Measurements from ENCODE around the gene CCL25.
"Not testable (repeated sequence)": the region's sequence is repeated elsewhere in the genome, so short reads cannot be mapped to it uniquely, and the experiment has no call there.

CCL25 gene, protein sequence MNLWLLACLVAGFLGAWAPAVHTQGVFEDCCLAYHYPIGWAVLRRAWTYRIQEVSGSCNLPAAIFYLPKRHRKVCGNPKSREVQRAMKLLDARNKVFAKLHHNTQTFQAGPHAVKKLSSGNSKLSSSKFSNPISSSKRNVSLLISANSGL

DNA sequence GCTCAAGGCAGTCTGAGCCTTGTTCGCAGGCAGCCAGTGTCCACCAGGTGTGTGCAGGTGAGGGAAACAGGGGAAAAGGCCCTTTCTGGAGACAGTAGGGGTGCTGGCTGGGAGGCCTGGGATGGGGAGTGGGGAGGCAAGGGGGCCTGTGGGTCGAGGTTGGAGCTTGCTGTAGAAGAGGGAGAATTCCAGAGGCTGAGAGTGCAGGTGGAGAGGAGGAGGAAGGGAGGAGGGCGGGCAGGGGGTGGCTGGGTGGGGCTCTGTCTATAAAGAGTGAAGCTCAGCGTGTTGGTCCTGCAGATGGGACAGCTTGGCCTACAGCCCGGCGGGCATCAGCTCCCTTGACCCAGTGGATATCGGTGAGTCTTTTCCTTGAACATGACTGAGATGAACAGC is at the start of gene CCL25:
Gene CCL25 (plus strand): TSS at position 297 of the 396 bp plus-strand sequence. CDS start 290 bp downstream, outside the sequence.
- DNase-seq (ENCODE audit: low read depth), result no peak

GRCh38 chr19:8004001-8004400 is 48.6 kb upstream of the CCL25 start:
- no peak for DNase-seq (ENCODE audit: low read depth)

DNA sequence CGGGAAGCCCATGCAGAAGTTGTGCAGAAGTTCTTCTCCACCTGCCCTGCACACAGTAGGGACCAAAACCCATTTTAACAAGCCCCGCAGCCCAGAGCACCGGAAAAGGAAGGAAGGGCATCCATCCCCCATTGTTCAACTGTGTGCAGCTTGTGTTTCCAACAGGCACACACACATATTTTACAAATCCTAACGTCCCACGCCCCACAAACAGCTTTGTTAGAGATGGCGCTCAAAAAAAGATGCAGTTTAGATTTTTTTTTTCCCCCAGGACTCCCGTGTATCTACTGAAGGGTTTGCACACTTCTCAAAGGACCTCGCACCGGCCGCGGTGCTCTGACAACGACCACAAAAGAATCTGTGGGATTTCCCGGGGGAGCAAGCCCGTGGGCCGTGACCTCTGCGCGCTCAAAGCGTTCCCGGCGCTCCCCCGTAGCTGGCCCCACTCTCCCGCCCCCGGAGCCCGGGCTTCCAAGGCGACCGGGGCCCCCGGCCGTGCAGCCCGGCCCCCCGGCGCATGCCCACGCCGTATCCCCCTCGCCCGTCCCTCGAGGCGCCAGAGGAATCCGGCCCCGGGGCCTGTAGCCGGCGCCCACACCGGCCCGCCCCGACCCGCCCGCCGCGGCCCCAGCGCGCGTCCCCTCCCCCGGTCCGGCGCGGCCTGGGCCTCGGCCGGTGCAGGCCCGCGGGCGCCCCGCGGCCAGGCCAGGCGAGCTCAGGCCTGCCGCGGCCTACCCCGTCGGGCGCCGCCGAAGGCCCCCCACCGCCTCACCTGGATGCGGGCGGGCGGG is 47.6 kb upstream of the CCL25 start:
- no peak for DNase-seq (ENCODE audit: low read depth)

DNA sequence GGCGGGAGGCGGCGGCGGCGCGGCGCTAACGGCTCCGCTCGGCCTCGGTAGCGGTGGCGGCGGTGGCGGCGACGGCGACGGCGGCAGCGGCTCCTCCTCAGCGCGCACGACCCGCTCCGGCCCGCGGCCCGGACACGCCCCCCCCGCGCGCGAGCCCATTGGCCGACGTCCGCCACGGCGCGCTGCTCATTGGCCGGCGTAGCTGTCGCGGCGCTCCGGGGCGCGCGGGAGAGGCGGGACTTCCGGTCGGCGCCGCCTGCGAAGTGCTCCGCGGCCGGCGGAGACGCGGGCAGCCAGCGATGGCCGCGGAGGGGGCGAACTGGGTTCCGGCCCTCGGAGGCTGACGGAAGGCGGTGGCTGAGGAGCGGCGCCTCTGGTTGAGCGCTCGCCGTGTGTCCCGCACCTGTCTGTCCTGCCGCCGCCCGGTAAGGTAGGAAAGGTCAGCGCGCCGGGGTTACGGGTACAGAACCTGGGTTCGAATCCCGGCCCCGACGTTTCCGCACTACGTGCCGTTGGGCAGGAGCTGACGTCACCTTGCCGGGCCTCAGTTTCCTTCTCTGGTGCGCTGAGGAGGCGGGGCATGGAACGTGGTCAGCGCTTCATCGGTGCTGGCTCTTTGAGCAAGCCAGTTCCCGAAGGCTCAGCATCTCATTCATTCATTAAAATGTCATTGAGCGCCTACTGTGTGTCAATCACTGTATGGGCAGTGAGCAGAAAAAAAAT is 46.9 kb upstream of the CCL25 start, which contains the start of gene ELAVL1:
Gene ELAVL1 (minus strand): TSS at position 108 of the 723 bp plus-strand sequence. CDS start 13,826 bp downstream, outside the sequence.
- peak; percentile 29 for DNase-seq (ENCODE audit: low read depth)

DNA sequence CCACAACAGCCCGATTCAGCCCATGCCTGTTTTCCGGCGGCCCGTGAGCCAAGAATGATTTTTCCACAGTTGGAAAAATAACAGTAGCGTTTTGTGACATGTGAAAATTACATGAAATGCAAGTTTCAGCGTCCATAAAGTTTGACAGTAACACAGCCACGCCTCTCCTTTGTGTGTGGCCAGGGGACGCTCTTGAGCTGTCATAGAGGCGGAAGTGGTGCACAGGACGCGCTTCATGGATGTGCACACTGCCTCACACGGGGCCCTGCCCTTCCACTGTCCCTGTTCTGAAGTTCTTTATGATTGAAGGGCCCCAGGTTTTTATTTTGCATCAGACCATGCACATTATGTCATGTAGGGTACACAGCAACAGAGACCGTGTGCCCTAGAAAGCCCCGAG is 34.8 kb upstream of the CCL25 start:
- DNase-seq (ENCODE audit: low read depth), result no peak

DNA sequence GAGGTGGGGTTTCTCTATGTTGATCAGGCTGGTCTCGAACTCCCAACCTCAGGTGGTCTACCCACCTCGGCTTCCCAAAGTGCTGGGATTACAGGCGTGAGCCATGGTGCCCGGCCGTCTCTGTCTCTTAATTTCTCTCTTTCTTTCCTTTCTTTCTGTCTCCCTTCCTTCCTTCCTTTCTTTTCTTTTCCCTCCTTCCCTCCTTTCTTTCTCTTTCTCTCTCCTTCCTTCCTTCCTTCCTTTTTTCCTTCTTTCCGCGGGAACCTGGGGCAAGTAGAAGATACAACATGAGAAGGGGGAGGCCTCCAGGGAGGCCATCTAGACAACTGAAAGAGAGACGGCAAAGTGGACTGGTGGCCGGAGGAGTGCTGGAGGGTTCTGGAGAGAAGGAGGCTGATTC is 31.9 kb upstream of the CCL25 start:
- DNase-seq (ENCODE audit: low read depth), result no peak

- no peak for DNase-seq (ENCODE audit: low read depth)
These were observed 31.2 kb upstream of the CCL25 start for GRCh38 chr19:8021374-8021773.

- DNase-seq (ENCODE audit: low read depth), result no peak
These were observed 30.3 kb upstream of the CCL25 start for GRCh38 chr19:8022275-8022674.

GRCh38 chr19:8023371-8023770 is 29.2 kb upstream of the CCL25 start:
- no peak for DNase-seq (ENCODE audit: low read depth)

DNA sequence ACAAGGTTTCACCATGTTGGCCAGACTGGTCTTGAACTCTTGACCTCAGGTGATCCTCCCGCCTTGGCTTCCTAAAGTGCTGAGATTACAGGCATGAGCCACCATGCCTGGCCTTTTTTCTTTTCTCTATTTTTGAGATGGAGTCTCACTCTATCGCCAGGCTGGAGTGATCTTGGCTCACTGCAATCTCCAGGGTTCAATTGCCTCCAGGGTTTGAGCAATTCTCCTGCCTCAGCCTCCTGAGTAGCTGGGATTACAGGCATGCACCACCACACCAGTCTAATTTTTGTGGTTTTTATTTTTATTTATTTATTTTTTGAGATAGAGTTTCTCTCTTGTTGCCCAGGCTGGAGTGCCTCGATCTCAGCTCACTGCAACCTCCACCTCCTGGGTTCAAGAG is 28.3 kb upstream of the CCL25 start:
- not testable (repeated sequence) for DNase-seq (ENCODE audit: low read depth)

DNA sequence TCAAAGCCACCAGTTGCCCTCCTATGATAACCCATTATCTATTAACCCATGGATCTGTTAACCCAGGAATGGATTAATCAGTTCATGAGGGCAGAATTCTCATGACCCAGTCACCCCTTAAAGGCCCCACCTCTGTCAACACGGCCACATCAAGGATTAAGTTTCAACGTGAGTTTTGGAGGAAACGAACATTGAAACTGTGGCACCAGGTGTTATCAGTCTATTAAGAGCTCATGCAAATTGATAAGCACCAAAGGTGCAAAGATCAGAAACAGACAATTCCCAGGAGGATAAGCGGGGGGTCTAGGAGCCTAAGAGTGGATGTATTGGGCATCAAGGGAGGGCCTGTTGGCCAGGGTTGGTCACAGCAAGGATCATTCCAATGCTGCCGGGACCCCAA is 27.2 kb upstream of the CCL25 start:
- DNase-seq (ENCODE audit: low read depth), result no peak

GRCh38 chr19:8028951-8029491 is 23.5 kb upstream of the CCL25 start:
- no peak for DNase-seq (ENCODE audit: low read depth)

DNA sequence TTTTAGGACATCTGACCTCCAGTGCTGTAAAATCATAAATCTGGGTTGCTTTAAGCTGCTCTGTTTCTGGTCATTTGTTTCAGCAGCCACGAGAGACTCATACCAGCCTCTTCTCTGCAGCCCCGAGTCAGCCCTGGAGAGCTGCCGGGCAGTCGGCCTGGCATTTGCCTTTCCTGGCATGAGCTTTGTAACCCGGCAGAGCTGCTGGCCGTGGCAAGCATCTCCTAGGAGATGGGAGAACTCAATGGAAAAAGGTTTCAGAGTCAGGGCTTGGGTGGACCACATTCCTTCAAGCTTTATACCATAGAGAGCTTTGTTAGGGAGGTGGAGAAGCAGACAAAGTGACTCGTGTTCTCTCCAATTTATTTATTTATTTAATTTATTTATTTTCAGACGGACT is 21.6 kb upstream of the CCL25 start:
- no peak for DNase-seq (ENCODE audit: low read depth)

DNA sequence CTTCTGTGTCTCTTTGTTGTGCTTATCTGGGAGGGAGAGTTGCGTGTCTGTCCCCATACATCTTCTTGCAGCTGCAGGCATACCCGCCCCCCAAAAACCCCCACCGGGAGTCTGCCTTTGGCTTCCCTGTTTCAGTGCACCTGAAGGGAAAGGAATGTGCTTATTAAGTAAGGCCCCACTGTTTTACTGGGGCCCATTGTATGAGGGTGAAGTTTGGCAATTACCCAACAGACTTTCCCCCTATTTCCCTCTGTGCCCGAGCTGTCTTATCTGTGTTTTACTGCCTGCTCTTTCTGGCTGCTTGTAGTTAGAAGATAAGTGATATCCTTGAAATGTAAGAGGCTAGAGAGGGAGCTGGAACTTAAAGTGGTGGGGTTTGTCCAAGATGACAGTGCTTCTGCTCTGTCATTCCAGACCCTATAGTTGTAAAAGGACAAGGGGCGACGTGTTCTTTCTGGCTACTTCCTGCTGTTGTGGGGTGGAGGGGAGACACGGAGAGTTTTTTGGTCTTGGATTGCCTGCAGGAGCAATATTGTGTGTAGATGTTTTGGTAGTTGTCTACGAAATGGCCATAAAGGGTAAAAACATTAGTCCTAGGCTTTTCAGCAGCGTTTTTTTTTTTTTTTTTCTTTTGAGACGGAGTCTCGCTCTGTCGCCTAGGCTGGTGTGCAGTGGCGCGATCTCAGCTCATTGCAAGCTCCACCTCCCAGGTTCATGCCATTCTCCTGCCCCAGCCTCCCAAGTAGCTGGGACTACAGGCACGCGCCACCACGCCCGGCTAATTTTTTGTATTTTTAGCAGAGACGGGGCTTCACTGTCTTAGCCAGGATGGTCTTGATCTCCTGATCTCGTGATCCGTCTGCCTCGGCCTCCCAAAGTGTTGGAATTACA is 19.0 kb upstream of the CCL25 start:
- DNase-seq (ENCODE audit: low read depth), result not testable (repeated sequence)

DNA sequence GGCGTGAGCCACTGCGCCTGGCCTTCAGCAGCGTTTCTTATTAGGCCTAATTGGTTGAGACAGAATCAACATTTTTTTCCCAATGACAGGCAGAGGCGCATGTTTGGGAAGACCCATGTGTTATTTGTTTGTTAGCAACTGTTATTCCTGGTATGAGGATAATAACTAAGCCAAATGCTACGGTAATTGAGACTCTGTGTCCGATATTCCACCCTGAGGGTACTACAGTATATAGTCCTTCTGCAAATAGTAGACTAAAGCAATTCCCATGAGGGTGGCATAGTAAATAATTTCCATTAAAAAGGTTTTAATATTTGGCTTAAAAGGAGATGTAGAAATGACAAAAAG is 18.4 kb upstream of the CCL25 start:
- DNase-seq (ENCODE audit: low read depth), result no peak

DNA sequence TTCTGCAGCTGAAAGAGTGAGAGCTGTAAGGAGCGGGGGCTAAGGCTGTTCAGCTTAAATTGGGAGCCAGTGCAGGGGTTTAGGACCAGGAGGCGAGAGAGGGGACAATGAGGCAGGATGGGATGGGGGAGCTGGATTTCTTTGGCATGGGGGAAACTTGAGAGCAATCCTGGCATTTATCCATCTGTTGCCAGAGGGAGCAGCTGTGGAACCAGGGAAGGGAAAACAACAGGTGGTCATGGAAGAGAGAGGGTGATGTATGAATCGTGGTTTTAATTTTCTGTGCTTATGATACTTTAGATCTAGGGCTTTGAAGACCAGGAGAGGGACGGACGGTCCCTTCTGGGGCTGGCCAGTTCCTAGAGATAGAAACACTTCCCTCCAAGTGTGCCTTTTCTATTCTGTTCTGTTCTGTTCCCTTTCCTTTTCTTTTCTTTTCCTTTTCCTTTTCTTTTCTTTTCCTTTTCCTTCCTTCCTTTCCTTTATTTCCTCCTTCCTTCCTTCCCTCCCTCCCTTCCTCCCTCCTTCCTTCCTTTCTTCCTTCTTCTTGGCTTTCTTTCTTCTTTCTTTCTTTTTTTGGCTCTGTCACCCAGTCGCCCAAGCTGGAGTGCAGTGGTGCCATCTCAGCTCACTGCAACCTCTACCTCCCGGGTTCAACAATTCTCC is 16.0 kb upstream of the CCL25 start:
- no peak for DNase-seq (ENCODE audit: low read depth)

- DNase-seq (ENCODE audit: low read depth), result no peak
These were observed 13.7 kb upstream of the CCL25 start for GRCh38 chr19:8038815-8039214.

GRCh38 chr19:8039231-8039630 is 13.3 kb upstream of the CCL25 start:
- DNase-seq (ENCODE audit: low read depth), result no peak

GRCh38 chr19:8041531-8041931 is 11.0 kb upstream of the CCL25 start:
- DNase-seq (ENCODE audit: low read depth), result no peak

- DNase-seq (ENCODE audit: low read depth), result no peak
These were observed 9.7 kb upstream of the CCL25 start for GRCh38 chr19:8042900-8043299.

GRCh38 chr19:8044018-8044417 is 8.5 kb upstream of the CCL25 start:
- DNase-seq (ENCODE audit: low read depth), result no peak

Data from GM04503 (cell line).